T-helper 2 cell treated with Interferon-gamma antibody and Interleukin-4, amounts not matched to agents 100 ng/mL and 5 ng/mL, for 36 hours (primary cell): ENCODE data around the gene ANO2. TPM values are rescaled to one million over a fixed set of nuclear protein-coding genes. Genes with fewer than 3 reads are reported as not detected.

Experiments
- intact Hi-C: fragments of 100-400 bp; cut with micrococcal nuclease; formaldehyde crosslinking; loops from one replicate; pipeline ENCODE4 v1.15.1; 2023
- total RNA-seq: library from RNA; stranded (reverse); gene quantifications from 2 replicates; pipeline ENCODE4 v1.2.3, GENCODE V29; 2022

ANO2 gene
- total RNA-seq, 1 donor from 2014 or later: not detected

DNA sequence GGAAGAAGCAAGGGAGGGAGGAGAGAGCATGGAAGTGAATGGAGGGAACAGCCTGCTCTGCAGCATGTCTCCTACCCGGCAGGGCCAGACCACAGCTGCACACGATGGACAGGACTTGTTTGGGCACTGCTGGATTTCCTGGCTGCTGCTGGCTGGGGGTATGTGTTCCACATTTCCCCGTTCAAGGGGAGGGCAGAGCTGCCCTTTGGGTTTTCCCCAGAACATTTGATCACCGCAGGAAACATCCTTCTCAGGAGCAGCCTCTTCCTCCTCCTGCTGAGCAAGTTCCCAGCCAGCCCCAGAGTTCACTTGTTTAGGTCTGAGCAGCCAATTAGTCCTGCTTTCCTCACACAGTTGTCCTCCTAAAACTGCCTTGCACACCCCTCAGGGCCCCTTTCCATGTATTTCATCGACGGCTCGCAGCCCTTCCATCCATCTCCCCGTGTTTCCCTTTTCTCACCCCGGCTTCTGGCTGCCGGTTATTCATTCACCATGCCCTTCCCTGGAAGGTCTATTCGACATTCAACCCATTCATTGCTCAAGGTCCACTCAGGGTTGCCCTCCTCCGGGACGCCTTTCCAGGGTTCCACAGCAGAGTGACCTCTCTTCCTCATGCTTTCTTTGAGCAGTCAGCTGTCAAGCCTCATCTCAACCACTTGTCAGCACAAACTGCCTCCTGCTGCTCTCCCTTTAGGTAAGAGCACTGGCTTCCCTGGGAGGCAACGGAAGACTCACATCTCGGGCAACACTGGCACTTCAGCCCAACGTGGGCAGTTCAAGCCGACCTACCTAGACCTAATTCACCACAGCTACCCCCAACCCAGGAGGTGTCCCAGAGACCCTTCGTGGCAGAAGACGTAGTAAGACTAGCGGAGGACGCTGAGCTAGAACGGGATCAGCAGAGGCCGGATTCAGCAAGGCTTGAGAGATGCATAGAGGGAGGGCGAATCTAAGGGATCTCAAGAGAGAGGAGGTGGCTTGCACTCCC lies 20.1 kb upstream of the ANO2 start:
- intact Hi-C loops: no loop called here

DNA sequence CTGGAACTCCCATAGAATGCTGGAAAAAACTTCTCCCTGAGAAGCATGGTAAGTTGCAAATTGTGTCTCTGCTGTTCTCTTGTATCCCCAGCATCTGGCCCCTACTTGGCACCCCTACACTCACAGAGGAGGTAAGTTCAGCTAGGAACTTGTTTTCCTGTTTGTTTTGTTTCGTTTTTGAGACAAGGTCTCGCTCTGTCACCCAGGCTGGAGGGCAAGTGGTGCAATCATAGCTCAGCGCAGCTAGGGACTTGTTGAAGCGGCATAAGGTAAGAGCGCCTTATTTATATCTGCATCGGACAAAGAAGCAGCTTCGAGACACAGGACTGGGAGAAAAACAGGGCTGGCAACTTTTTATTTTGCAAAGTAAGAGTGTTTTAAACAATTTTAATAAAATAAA lies 18.5 kb upstream of the ANO2 start:
- intact Hi-C loops: no loop called here

DNA sequence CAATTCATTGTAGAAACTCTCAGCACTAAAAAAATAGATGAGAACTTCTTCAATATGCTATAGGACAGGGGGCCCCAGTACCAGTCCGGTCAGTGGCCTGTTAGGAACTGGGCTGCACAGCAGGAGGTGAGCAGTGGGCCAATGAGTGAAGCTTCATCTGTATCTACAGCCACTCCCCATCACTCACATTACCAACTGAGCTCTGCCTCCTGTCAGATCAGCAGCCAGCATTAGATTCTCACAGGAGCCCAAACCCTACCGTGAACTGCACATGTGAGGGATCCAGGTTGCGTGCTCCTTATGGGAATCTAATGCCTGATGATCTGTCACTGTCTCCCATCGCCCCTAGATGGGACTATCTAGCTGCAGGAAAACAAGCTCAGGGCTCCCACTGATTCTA lies 15.7 kb upstream of the ANO2 start:
- intact Hi-C loops: no loop called here

DNA sequence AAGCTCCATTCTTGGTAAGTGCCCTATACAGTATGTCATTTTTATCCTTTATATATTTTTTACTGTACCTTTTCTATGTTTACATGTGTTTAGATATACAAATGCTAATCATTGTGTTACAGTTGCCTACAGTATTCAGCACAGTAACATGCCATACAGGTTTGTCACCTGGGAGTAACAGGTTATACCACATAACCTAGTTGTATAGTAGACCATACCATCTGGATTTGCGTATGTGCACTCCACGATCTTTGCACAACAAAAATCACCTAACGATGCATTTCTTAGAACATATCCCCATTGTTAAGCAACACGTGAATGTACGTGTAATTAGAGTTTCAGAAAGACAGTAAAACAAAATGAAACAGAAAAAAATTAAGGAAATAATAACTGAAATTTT lies 11.9 kb upstream of the ANO2 start:
- intact Hi-C loops: no loop called here

DNA sequence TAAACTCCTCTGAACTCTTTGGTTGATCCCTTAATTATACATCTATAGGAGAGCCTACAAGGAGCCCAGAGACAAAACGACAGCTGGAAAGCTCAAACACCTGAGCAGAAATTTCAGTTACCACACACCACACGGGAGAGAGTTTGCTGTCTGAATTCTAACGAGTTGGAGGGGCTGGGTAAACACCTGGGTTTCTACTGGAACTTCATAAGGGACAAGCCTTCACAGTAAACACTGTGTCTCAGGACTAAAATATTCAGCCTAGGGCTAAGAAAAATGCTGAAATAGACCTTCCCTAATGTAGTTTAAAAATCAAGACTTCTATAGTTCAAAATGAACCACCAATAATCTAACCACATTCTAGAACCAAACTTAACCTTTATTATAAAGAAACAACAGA lies 9.6 kb upstream of the ANO2 start:
- intact Hi-C loops: no loop called here

DNA sequence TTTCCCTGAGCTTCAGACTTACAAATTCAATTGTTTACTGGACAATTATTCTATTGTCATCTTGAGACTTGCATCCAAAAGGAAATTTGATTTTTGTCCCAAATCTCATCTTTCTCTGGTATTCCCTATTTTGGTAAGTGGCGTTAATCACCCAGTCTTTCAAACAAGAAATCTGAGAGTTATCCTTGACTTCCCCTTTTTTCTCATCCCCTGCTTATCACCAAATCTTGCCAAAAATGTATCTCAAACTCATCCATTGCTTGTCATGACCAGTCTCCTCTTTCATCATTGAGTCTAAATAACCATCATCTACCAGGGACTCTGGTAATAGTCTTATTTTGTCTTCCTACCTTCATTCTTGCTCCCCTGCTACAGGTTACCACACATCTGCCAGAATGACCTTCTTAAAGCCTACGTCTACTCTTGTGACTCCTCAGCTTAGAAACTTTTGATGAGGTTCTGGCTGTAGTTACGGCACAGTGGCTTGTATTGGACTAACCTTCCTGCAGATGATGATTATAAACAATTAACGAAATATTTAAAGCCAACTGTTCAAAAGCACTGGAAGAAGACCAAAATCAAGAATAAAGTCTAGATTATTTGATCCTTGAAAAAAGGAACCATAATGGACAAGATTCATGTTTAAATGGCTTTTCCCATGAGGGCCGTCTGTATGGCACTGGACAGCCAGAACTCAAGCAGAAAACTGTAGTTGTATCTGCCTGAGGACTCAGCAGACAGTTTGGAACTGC lies 9.0 kb upstream of the ANO2 start:
- intact Hi-C loops: no loop called here

DNA sequence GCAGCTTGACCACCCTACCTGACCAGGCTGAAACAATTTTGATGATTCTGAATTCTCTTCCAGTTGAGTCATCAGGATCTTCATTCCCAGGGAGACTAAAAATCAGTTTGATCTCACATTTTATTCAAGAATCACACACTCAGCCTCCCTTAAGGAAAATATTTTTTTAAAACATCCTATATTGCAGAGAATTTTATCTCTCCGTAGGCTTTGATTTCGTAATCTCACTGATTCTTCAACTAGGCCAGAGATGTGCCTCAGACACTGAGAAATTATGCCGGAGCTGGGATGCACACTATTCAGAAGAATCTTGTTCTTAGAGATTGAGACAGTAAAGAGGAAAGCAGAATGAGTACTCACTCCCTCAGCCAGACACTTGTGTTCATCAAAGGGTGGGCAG lies 7.0 kb upstream of the ANO2 start:
- intact Hi-C loops: no loop called here

DNA sequence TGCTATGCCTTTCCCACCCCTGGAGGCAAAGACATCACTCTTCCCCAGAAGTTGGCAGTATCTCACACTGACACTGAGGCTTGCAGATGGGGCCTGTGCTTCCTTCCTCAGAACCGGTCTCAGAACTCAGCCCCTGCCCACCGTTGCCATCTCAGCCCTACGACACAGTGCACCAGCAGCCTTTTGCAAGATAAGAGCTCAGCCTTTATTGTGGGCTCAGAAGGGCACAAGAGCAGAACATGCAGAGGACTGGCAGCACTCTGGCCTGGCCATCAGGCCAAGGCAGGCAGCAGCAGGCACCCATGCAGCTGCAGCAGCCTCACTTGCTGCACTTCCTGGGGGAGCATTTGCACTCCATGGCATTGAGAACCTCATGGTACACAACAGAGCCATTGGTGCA lies 3.6 kb upstream of the ANO2 start:
- intact Hi-C loops: no loop called here

DNA sequence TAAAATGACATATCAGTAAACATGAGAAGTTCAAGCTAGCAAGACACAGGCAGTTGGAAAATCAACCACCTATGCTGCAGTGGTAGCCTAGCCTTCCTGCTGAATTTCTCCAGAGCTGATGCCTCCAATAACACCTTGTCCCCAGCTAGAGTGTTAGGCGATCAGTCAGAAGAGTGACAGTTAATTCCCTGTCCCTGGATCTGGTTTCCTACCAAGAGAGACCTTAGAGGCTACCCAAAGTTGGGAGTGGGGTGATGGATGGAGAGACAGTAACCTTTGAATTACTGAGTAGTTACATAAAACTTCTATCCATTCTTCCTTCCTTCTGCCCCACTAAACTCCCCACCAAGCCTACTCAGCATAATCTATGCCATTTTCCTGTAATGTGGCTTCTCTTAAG lies 1.9 kb upstream of the ANO2 start:
- intact Hi-C loops: no loop called here

DNA sequence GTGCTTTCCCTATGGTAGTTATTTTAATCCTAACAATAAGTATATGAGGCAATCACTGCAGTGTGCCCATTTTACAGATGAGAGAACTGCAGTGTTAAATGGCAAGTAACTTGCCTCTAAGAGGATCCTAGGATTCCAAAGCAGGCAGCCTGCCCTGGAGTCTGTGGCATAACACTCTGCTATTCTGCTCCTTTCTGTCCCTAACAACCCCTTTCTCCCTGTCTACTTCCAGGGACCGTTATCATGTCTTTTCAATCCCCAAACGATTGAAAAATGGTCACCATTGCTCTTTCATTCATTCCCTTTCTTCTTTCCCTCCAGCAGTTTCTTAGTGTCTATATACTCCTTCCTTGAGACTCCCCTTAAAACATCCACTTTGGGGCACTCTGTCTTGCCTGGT lies 1.3 kb upstream of the ANO2 start:
- intact Hi-C loops: no loop called here

DNA sequence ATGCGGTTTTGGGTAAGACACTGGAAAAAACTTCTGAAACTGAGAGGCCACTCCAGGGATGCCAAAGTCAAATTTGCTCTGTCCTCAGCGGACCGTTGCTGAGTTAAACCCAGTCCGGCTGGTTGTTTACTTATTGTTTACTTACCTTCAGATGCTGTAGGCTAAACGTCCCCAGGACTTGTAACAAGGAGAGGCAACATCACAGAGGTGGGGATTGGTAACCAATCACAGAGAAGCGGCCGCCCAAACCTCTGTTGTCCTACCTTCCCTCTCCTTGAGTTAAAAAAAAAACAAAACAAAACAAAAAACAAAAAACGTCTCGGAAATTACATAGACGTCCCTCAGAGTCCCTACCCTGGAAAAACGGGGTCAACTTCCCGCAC lies 380 bp downstream of the ANO2 start:
- intact Hi-C loops: no loop called here

DNA sequence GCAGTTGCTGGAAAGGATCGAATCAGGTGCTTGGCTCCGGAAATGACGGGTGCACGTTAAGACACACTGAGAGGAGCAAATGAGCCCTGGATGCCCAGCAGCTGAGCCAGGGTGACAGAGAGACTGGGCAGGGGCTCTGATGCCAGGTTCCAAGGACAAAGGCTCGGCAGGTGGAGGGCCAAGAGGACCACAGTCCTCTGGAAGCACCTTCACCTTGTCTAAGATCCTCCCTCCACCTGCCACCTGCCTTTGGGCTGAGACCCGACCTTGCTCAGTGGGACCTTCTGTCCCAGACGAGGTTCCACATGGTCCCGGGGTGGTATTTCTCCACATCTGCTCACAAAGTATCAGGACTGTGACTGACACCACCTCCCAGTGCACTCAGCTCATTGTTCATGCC lies 1.0 kb downstream of the ANO2 start:
- intact Hi-C loops: no loop called here

DNA sequence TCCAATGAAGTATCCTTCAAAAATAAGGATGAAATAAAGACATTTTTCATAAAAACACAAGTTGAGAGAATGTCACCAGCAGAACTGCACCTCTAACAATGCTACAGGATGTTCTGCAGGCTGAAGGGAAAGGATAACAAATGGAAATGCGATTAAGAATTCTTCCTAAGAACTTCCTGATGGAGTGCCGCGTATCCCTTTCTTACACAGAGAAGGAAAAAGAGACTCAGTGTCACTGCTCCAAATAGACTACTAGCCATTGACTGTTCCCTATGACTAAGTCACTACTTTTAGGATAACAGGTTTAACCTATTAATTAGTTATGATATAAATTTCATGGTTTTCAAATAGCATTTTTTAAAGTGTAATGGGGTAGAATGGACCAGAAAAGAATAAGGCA lies 3.2 kb downstream of the ANO2 start:
- intact Hi-C loops: no loop called here

DNA sequence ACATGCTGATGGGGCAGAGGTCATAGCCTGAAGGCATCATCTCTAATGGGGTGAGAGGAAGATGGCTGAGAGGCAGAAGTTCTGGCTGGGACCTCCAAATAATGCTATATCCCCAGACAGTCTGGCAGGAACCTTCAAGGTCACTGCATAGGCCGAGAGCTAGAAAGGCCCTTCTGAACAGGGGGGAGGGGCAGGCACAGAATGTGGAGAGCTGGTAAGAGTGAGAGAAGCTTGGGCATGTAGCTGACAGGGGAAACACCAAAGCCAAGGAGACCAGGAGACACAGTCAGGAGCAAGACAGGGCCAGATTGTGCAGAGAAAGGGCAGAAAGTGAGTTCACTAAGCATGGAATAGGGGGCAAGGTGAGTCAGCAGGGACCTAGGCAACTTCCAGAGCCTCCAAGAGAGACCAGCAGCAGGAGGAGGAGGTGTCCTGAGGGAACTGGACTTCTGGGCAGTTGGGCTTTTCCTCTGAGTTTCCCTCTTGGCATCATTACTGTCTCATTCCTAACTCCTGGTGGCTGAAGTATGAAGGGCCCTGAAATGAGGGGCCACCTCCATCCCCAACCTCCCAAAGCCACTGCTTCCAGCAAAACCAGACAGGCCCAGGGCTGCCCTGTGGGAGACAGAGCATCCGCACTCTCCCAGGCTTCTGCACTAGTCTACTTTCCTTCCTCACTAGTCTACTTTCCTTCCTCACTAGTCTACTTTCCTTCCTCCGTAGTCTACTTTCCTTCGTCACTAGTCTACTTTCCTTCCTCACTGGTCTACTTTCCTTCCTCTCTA lies 17.1 kb downstream of the ANO2 start:
- intact Hi-C loops: no loop called here

DNA sequence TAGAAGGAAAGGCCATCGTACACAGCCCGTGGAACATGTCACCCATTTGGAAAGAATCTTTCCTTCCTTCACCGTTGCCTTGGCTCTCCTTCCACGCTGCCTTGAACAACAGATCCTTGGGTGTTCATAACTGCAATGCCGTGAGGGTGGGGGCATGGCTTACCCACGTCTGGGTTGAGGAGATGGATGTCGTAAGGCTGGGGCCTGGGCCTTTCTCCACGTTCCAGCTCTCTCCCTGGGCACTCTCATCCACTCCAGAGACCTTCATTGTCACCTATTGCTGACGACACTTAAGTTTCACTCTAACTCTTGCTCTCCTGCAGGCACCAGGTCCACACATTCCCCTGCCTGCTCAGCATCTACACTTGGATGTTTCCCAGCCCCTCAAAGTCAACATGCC lies 19.4 kb downstream of the ANO2 start:
- intact Hi-C loops: no loop called here

DNA sequence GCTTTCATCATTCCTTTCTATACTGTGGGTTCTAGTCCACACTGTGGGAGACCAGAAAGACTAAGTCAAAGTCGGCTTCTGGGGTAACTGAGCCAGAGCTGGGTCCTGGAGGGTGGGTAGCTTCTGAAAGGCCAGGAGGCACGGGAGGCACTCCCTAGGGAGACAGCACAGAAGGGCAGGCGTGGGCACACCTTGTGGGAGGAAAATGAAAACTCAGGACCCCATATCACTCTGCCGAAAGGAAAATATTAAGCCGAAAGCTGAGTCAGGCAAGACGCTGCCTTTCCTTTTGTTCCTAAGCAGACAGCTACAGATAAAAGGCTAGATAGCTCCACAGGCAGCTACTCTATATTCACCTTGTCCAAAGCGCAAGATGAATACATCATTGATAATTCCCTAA lies 20.7 kb downstream of the ANO2 start:
- intact Hi-C loops: no loop called here

DNA sequence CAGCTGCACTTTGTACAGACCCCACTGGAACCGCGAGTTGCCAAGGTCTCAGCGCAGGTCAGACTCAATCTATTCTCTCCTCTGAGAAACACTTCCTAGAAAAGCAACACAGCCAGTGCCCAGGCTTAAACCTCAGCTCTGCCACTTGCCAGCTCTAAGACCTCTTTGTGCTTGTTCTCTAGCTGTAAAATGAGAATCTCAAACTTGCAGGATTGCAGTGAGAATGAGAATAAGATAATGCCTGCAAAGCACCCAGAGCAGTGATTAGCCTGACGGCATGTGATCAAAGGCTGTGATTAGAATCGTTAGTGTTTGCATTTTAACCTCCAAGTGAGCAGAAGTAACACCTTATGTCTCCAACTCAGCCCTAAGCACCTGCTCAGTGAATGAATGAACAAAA lies 21.3 kb downstream of the ANO2 start:
- intact Hi-C loops: no loop called here

DNA sequence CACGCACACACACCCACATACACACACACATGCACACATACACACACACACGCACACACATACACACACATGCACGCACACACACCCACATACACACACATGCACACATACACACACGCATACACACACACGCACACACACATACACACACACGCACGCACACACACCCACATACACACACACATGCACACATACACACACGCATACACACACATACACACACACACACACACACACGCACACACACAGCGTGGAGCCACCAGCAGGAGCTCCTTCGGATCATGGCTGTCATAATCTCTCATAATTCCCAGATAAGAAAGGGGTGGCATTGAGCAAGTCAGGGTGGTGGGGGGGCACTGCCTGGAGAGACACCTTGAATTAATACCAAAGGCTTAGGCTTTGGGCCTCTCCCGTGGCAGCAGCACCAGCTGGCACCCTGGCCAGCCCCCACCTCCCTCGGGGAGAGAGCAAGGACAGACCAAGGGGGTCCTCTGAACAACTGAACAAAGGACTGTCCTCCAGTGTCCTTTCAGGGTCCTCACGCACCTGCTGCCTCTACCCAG lies 21.9 kb downstream of the ANO2 start:
- intact Hi-C loops: no loop called here

DNA sequence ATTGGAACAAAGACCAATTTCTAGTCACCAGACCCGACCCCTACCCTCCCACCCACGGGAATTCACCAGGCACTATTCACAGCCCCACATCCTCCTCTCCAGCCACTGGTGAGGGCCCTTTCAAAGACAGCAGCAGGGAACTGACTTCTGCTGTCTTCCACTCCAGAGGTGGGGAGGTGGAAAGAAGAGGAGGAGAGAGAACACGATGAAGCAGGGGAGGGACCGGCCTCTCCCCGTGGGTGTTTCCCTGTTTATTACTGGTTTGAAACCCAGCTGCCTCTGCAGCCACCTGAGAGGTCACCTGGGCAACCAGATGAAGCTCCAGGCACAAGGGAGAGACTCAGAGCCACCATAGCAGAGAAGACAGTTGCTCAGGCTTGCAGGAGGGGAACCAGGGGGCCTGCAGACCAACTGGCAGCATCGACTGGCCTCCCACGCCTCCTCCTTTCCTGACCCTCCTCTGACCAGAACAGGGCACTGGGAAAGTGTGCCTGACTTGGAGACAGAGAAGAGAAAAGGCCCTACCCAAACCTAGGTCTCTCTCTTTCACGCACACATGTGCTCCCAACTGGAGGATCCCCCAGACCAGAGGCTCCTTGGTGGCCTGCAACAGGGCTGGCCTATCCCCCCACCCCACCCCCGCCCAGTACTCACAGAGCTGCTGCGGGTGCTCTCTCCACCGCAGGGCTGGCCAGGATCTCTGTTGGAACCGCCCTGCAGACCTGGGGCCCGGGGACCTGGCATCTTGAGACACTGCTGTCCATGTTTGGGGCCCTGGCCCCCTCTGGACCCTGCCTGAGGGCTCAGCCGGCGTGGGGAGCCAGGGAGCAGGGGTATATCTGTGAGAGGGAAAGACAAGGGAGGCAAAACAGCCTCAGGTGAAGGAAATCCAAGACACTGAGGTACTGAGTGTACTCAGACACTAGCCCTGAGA lies 22.8 kb downstream of the ANO2 start:
- intact Hi-C loops: no loop called here
